Measurements from ENCODE around the gene CALHM6.

CALHM6 gene

GRCh38 chr6:116446399-116446798 lies 14.8 kb upstream of the CALHM6 start:
- no peak for DNase-seq

GRCh38 chr6:116447052-116447451 lies 14.1 kb upstream of the CALHM6 start:
- no peak for DNase-seq

- DNase-seq, result no peak
Observed at GRCh38 chr6:116447496-116448011, 13.6 kb upstream of the CALHM6 start.

GRCh38 chr6:116449565-116449964 lies 11.6 kb upstream of the CALHM6 start:
- DNase-seq, result no peak

- no peak for DNase-seq
Observed at GRCh38 chr6:116450185-116450710, 10.9 kb upstream of the CALHM6 start.

- DNase-seq, result no peak
Observed at GRCh38 chr6:116450769-116451740, 10.1 kb upstream of the CALHM6 start.

GRCh38 chr6:116451916-116452315 lies 9.3 kb upstream of the CALHM6 start:
- no peak for DNase-seq

GRCh38 chr6:116452531-116452930 lies 8.6 kb upstream of the CALHM6 start:
- no peak for DNase-seq

GRCh38 chr6:116456106-116456505 lies 5.1 kb upstream of the CALHM6 start:
- DNase-seq, result no peak

GRCh38 chr6:116456927-116457326 lies 4.2 kb upstream of the CALHM6 start:
- DNase-seq, result no peak

GRCh38 chr6:116458264-116458663 lies 2.9 kb upstream of the CALHM6 start:
- no peak for DNase-seq

- DNase-seq, result no peak
Observed at GRCh38 chr6:116459927-116460326, 1.2 kb upstream of the CALHM6 start.

GRCh38 chr6:116461932-116462885 lies 1.0 kb downstream of the CALHM6 start:
- DNase-seq, result peak; percentile 35

GRCh38 chr6:116463301-116463700 lies 2.1 kb downstream of the CALHM6 start:
- DNase-seq, result no peak

GRCh38 chr6:116465246-116465645 lies 4.1 kb downstream of the CALHM6 start:
- no peak for DNase-seq

- no peak for DNase-seq
Observed at GRCh38 chr6:116467096-116467495, 5.9 kb downstream of the CALHM6 start.

GRCh38 chr6:116467514-116467913 lies 6.3 kb downstream of the CALHM6 start:
- DNase-seq, result no peak

- DNase-seq, result no peak
Observed at GRCh38 chr6:116468293-116468692, 7.1 kb downstream of the CALHM6 start.

- DNase-seq, result no peak
Observed at GRCh38 chr6:116471531-116471930, 10.4 kb downstream of the CALHM6 start.

- DNase-seq, result no peak
Observed at GRCh38 chr6:116472706-116473105, 11.5 kb downstream of the CALHM6 start.

- no peak for DNase-seq
Observed at GRCh38 chr6:116475141-116475540, 14.0 kb downstream of the CALHM6 start.

GRCh38 chr6:116476002-116476678 lies 15.0 kb downstream of the CALHM6 start:
- DNase-seq, result no peak
